Dermis blood vessel endothelial cell (primary cell): ENCODE results near the gene OR2T34. TPM values are rescaled to one million over a fixed set of nuclear protein-coding genes. Genes with fewer than 3 reads are reported as not detected.
A peak's percentile ranks its signal among the peaks of the same experiment; 100 is the strongest.
"Not testable (repeated sequence)": the region's sequence is repeated elsewhere in the genome, so short reads cannot be mapped to it uniquely, and the experiment has no call there.

Experiments
- DNase-seq: peaks from one replicate; pipeline ENCODE4 v3.0.0; 2010
- total RNA-seq: library from RNA; depleted of rRNA; stranded (reverse); fragments of >200 nt; gene quantifications from 2 replicates; pipeline ENCODE4 v1.2.3, GENCODE V29; 2014

The OR2T34 gene
- total RNA-seq = not detected in 2 replicates

- not testable (repeated sequence) for DNase-seq
These were observed at the start of gene OR2T34 for GRCh38 chr1:248574657-248575056. Gene OR2T34, minus strand, starts transcription at chr1:248574757. Its CDS starts 0 bp downstream, at chr1:248574757.

- DNase-seq = peak; percentile 48
These were observed 48.0 kb upstream of the OR2T34 start for GRCh38 chr1:248622570-248623001.

- no peak for DNase-seq
These were observed 47.2 kb upstream of the OR2T34 start for GRCh38 chr1:248621770-248622169.

DNA sequence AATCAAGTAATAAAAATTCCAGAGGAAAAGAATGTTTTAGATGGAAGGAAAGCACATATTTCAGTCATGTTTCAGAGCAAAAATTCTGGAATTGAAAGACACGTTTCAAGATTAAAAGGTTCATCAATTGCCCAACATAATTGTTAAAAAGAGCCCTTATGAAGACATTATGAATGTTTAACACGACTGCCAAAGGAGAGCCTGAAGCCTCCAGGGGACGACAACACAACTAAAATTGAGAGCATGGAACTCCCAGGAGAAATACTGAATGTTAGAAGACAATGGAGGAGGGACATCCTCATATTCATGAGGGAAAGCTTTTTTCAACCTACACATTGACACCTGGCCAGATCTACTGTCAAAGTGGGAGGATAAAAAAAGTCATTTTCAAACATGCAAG, 44.3 kb upstream of the OR2T34 start:
- peak; percentile 58 for DNase-seq

- no peak for DNase-seq
These were observed 43.6 kb upstream of the OR2T34 start for GRCh38 chr1:248618119-248618518.

GRCh38 chr1:248613742-248614141, 39.2 kb upstream of the OR2T34 start:
- no peak for DNase-seq

DNA sequence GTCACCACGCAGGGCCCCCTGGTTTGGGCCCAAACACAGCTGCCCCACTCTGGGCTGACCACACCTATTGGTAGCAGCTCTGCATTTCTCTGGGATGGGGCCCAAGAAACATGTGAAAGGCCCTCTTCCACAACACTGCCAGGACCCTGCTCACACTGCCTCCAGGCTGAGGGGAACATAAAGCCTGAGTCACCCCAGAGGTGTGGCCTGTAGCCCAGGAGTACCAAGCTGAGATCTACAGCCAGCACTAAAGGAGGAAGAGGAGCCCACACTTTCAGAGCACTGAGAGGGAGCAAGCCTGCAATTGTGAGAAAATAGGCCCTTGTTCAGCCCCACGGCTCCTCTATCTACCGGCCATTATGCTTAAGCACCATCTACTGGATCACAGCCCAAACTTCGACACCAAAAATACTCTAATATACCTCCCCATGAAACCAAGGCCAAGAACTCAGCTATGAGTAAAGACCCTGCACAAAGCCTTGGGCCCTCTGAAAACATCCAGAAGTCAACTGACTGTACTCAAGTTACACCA, 37.4 kb upstream of the OR2T34 start:
- DNase-seq = no peak

- no peak for DNase-seq
These were observed 35.7 kb upstream of the OR2T34 start for GRCh38 chr1:248610301-248610700.

- DNase-seq = no peak
These were observed 24.8 kb upstream of the OR2T34 start for GRCh38 chr1:248599396-248599795.

DNA sequence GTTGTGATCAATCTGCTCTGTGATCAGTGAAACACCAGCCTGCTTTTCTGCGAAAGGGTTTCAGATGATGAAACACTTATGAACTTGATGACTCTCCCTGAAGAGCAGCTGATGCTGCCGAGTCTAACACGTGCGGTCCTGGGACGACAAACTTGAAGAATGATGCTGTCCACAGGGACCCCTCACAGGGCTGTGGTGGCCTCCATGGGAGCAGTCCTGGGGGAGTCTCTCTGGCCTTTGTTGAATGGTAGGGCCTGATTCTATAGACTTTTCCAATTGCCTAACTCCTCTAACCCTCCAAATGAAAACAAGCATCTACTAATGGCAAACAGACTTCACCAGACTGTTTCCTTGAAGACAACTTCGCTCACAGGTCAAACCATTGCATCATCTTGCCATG, 23.0 kb upstream of the OR2T34 start, which contains the start of gene OR2T10:
Gene OR2T10, minus strand, starts transcription at position 112 of the 400 bp plus-strand sequence. CDS start 3,932 bp downstream, outside the sequence.
- DNase-seq = no peak

DNA sequence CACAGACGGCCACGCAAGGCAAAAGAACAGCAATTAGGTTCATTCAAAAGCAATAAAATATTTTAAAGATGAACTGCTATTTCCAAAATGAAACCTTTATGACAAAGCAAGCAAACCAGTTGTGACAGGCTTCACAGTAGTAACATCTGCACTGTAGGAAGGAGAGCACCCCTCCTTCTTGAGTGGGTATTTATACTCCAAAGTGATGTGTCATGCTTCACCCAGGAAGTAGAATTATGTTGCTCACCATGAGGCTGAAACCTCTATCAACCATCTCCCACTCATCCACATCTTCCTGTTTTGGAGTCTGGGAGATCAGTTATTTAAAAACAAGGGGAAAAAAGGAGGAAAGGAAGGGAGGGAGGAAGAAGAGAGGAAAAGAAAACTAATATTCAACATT, 22.1 kb upstream of the OR2T34 start:
- no peak for DNase-seq

DNA sequence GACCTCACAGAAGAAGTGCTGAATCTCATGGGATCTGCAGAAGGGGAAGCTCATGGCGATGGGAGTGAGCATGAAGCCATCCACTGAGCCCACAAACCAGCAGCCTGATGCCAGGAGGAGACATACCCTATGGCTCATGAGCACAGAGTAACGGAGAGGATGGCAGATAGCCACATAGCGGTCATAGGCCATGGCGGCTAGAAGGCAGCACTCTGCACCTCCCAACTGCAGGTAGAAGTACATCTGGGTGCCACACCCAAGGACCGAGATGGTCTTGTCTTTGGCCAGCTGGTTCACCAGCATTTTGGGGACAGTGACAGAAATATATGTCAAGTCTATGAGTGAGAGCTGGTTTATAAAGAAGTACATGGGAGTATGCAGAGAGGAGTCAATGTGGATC, 18.7 kb upstream of the OR2T34 start:
- DNase-seq = no peak

DNA sequence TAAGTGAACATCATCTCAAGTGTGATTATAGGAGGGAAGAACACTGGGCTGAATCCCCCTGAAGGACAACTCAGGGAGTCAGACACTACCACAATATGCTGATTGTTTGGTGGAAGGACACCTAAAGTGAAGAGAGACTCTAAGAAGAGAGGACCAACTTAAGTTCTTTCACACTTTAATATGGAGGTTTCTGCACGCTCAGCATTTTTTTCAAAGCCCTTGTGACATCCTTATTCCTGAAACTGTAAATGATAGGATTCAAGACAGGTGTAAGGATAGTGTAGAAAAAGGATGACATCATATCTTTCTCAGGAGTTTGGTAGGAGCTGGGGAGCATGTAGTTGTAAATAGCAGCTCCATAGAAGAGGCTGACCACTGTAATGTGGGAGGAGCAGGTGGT, 18.1 kb upstream of the OR2T34 start:
- DNase-seq = no peak

DNA sequence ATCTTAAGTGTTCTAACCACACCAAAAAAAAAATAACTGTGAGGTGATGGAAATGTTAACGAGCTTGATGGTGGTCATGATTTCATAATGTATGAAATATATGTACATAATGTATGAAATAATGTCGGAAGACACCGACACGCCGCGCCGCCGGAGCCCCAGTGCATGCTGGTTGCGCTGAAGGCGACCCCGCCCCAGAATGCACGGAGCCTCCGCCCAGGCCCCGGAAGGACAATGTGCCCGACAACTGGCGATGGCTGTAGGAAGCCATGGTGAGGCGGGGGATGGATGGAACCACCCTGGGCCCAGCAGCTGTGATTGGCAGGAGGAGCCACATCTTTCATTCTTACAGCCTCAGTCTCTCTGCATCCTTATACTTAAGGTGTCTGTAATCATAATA, 15.5 kb upstream of the OR2T34 start:
- DNase-seq = no peak

DNA sequence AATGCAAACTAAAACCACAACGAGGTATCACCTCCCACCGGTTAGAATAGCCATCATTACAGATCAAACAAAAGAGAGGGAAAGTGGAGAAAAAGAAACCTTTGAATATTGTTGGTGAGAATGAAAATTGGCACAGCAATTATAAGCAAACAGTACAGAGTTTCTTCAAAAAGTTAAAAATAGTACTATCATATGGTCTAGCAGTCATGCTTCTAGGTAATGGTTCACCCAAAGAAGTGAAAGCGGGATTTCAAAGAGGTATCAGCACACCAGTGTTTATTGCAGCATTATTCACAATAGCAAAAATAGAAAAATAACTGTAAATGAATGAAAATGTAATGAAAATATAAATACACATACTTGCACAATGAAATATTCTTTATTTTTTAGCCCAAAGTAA, 14.8 kb upstream of the OR2T34 start:
- DNase-seq = no peak

DNA sequence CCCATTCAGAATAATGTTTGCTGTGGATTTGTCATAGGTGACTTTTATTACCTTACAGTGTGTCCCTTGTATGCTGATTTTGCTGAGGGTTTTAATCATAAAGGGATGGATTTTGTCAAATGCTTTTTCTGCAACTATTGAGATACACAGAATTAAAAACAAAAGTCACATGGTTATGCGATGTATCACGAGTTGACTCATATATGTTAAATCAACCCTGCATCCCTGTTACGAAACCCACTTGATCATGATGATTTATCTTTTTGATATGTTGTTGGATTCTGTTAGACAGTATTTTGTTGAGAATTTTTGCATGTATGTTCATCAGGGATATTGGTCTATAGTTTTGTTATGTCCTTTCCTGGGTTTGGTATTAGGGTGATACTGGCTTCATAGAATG, 10.7 kb upstream of the OR2T34 start:
- no peak for DNase-seq

GRCh38 chr1:248576260-248576980, 1.9 kb upstream of the OR2T34 start:
- DNase-seq = no peak

DNA sequence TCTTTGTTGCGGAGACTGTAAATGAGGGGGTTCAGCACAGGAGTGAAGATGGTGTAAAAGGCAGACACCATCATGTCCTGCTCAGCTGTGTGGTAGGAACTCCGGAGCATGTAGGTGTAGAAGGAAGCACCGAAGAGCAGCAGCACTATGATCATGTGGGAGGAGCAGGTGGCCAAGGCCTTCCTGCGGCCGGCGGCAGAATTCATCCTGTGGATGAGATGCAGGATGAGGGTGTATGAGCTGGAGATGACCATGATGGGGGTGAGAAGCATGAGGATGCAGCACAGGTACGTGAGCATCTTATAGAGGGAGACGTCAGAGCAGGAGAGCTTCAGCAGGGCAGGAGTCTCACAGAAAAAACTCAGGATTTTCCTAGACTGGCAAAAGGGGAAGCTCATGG, 701 bp downstream of the OR2T34 start:
- not testable (repeated sequence) for DNase-seq

- not testable (repeated sequence) for DNase-seq
These were observed 2.5 kb downstream of the OR2T34 start for GRCh38 chr1:248572049-248572448.

DNA sequence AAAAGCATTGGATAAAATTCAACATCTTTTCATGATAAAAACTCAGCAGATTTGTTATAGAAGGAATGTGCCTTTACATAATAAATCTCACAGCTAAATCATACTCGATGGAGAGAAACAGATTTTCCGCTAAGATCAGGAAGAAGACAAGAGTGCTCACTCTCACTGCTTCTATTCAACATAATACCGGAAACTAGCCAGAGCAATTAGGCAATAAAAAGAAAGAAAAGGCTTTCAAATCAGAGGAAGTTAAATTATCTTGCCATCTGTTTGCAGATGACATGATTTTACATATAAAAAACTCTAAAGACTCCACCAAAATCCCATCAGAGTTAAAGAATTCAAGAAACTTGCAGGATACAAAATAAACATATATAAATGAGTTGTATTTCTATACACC, 3.7 kb downstream of the OR2T34 start:
- not testable (repeated sequence) for DNase-seq

GRCh38 chr1:248569049-248569448, 5.5 kb downstream of the OR2T34 start:
- DNase-seq = not testable (repeated sequence)

DNA sequence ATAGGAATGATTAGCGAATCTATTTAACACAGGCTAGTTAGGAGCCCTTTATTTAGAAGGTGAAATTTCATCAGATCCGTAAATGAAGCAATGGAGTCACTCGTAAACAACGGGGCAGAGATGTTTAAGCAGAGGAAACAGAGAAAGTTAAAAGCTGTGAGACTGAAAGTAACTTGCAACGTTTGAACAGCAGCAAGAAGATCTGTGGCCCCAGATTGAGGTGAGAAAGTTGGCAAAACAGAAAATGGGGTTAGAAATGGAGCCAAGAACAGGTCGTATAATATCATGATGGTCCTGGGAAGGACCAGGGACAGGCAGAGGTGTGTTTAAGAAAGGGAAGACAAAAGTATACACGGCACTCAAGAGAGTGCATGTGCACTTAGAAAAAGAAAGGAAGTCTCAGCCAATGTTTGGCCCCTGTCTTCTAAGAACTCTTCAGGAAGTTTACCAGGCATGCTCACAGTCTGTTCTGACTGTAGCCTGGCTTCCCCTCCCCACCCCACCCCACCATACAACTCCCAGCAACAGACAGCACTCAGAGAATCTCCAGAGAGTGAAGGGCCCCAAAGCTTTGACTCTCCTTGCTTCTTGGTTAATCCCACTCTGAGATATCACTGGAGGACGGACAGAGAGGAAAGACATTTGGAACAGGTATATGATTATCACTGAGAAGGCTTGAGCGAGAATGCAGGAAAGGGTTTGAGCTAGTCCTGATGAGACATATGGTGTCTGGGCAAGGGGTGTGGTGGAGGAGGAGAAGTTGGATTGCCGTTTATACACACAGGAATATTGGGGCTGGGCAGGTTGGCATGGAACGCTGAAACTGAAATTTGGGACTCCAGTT, 8.8 kb downstream of the OR2T34 start:
- not testable (repeated sequence) for DNase-seq

- not testable (repeated sequence) for DNase-seq
These were observed 11.9 kb downstream of the OR2T34 start, which contains the start of gene OR2T29 for GRCh38 chr1:248562672-248563071. Gene OR2T29, minus strand, starts transcription at chr1:248562772. Its CDS starts 3,281 bp downstream, at chr1:248559491.
